Cardiac septum (tissue), 1 donor: ENCODE measurements around the gene GPR143. TPM values are rescaled to one million over a fixed set of nuclear protein-coding genes. Genes with fewer than 3 reads are reported as not detected.
"Not testable (repeated sequence)": the region's sequence is repeated elsewhere in the genome, so short reads cannot be mapped to it uniquely, and the experiment has no call there.

ENCODE experiments used
- DNase-seq: peaks from one replicate; pipeline ENCODE4 v3.0.0-alpha.2; 2020; ENCODE audit warnings: low spot score
- intact Hi-C: fragments of 100-400 bp; cut with DNase I; formaldehyde crosslinking; loops from one replicate; pipeline ENCODE4 v1.14.0; 2022
- long read RNA-seq: library from polyadenylated mRNA; unstranded; transcript quantifications from one replicate; pipeline ENCODE4 v2.0.0, GENCODE V29; 2021
- total RNA-seq: library from RNA; stranded (reverse); fragmentation: NEBNext Ultra II Directional; extraction: Animal tissue kit (Norgen Biotek cat#: 25700); gene quantifications from one replicate; pipeline ENCODE4 v1.2.1, GENCODE V29; 2021
- donor health status: DM: no; HTN: no; CAD: no.

GPR143 gene
- total RNA-seq, result not detected
- long read RNA-seq, result 0 reads

- no peak for DNase-seq
- intact Hi-C loops, result no loop called here
Measured at GRCh38 chrX:9765737-9766097, at the start of gene GPR143. Gene GPR143, minus strand, starts transcription at chrX:9765847. Its CDS starts 30 bp downstream, at chrX:9765817.

- intact Hi-C loops, result not testable (repeated sequence)
- peak; percentile 71 for DNase-seq
Measured at GRCh38 chrX:9811086-9811485, 45.4 kb upstream of the GPR143 start.

GRCh38 chrX:9809876-9810275, 44.2 kb upstream of the GPR143 start:
- intact Hi-C loops, DNase-seq: not testable (repeated sequence)

- intact Hi-C loops, result no loop called here
- peak; percentile 58 for DNase-seq
Measured at GRCh38 chrX:9807355-9808182, 41.9 kb upstream of the GPR143 start.

GRCh38 chrX:9805956-9806355, 40.3 kb upstream of the GPR143 start:
- DNase-seq, result peak; percentile 15
- intact Hi-C loops, result no loop called here

GRCh38 chrX:9804444-9804843, 38.8 kb upstream of the GPR143 start:
- DNase-seq, result no peak
- intact Hi-C loops, result no loop called here

- intact Hi-C loops, result no loop called here
Measured at GRCh38 chrX:9802737-9803136, 37.1 kb upstream of the GPR143 start.

GRCh38 chrX:9797384-9798360, 32.0 kb upstream of the GPR143 start:
- DNase-seq, result no peak
- intact Hi-C loops, result no loop called here

More at GRCh38 chrX:9802737-9803136, 37.1 kb upstream of the GPR143 start:
- DNase-seq, result no peak

GRCh38 chrX:9794495-9794894, 28.8 kb upstream of the GPR143 start:
- DNase-seq, result no peak
- intact Hi-C loops, result no loop called here

- intact Hi-C loops, result no loop called here
- DNase-seq, result no peak
Measured at GRCh38 chrX:9790866-9791265, 25.2 kb upstream of the GPR143 start.

- DNase-seq, result no peak
- intact Hi-C loops, result no loop called here
Measured at GRCh38 chrX:9789555-9789954, 23.9 kb upstream of the GPR143 start.

GRCh38 chrX:9788911-9789310, 23.3 kb upstream of the GPR143 start:
- intact Hi-C loops, result no loop called here
- no peak for DNase-seq

- peak; percentile 39 for DNase-seq
- intact Hi-C loops, result no loop called here
Measured at GRCh38 chrX:9786798-9787635, 21.4 kb upstream of the GPR143 start.

- DNase-seq, result peak; percentile 62
- intact Hi-C loops, result no loop called here
Measured at GRCh38 chrX:9785944-9786797, 20.5 kb upstream of the GPR143 start, which contains the start of gene SHROOM2. Gene SHROOM2, plus strand, starts transcription at chrX:9786429. Its CDS starts 117 bp downstream, at chrX:9786546.

- intact Hi-C loops, result no loop called here
- DNase-seq, result peak; percentile 51
Measured at GRCh38 chrX:9785254-9785943, 19.8 kb upstream of the GPR143 start.

GRCh38 chrX:9784332-9784731, 18.7 kb upstream of the GPR143 start:
- no peak for DNase-seq
- intact Hi-C loops, result no loop called here

- DNase-seq, result no peak
- intact Hi-C loops, result no loop called here
Measured at GRCh38 chrX:9781941-9782340, 16.3 kb upstream of the GPR143 start.

GRCh38 chrX:9775930-9776329, 10.3 kb upstream of the GPR143 start:
- intact Hi-C loops, result no loop called here

More at GRCh38 chrX:9775930-9776329, 10.3 kb upstream of the GPR143 start:
- no peak for DNase-seq
